GM21360 (cell line): ENCODE data around the gene ALKBH5.

Experiments
- ATAC-seq: cut with Tn5 transposase; IDR thresholded peaks from one replicate; pipeline ENCODE4 v1.9.1; 2021; ENCODE audit warnings: mild to moderate bottlenecking, moderate library complexity; ENCODE audit not compliant: unreplicated experiment

ALKBH5 gene

DNA sequence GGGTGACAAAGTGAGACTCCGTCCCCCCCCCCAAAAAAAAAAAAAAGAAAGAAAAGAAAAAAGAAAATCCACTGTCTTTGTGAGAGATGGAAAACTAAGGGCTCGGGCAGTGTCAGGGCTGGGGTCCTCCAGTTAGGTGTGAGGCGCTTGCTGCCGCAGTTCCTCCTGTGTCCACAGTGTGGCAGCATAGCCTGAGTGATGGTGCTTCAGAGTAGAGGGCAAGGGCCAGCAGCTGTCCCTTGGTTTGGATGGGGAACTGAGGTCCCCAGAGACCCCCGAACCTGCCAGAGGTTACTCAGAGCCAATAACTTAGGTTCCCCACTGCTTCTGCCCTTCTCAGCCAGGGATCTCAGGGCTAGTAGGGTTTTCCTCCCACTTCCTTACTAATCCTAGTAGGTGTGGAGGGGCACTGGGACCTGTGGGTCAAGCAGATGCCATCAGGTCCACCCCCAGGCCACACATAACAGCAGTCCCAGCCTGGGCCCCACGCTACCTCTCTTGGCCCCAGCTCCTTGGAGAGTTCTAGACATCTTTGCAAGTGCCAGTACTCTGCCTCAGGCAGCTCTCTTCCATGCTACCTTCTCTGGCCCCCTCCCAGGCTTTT, 33.9 kb downstream of the ALKBH5 start:
- ATAC-seq: no peak

DNA sequence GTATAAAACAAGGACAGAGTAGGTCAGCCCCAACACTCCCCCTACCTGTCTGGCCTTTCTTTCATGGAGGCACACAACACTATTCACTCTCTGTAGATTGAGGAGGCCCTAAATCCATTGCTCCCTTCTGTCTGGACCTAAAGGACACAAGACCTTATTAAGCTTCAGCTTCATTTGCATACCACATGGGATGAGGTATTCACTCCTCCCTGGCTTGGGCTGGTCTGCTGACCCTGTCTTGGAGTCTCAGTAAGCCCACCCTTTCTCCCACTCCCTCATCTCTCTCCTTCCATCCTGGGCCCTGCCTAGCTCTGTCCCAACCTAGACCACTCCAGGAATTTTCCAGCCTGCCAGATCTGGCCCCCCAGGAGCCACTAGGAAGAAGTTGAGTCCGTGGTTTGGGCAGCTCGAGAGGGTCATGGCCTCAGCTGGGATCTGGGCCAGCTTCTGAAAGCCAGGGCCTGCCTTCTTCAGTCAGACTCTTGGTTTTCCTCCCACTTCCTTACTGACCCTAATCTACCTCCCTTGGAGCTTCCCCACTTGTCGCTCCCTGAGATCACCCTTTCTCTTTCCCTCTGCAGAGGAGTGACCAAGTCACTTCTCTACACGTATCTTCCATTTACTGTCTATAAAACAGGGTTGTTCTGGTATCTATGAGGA, 35.3 kb downstream of the ALKBH5 start:
- ATAC-seq: no peak

DNA sequence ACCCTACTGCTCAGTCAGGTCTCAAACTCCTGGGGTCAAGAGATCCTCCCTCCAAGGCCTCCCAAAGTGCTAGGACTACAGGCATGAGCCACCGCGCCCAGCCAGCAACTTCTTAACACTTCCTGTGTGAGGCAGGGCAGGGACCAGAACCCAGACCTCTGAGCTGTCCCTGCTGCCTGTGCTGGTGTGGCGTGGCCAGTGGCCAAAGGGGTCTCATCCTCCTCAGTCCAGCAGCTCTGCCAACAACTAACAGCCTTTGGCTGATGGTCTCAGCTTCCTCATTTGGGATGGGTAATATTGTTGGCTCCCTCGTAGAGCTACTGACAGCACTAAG, 40.4 kb downstream of the ALKBH5 start:
- ATAC-seq: no peak

DNA sequence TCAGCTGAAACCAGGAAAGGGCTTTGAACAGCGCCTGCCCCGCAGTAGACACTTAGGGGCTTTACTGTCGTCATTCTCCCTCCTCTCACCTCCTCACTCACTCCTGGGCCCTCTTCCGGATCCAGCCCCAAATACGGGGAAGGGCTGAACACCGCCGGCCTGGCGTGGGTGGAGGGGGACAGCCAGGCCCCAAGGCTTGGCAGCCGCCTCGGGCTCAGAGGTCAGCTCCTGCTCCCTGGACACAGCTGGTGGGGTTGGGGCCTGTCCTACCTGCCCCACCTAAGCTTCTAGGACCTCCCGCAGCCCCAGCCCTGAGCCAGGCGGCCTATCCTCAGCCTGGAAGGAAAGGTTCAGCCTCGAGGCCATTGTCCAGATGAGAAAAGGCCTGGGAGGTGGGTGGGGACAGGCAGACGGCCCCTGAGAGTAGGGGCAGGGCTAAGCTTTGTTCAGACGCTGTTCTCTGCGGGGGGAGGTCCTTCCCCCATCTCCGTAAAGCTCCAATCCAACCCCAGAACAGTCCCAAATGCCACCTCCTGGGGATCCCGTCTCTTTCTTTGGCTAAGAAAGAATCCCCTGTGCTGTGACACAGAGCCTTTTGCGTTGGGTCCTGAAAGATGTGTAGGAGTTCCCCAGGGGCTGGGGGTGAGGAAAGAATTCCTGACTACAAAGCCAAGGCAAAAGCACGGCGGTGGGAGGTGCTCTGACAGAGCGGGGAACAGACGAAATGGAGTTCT, 40.9 kb downstream of the ALKBH5 start:
- no peak for ATAC-seq

DNA sequence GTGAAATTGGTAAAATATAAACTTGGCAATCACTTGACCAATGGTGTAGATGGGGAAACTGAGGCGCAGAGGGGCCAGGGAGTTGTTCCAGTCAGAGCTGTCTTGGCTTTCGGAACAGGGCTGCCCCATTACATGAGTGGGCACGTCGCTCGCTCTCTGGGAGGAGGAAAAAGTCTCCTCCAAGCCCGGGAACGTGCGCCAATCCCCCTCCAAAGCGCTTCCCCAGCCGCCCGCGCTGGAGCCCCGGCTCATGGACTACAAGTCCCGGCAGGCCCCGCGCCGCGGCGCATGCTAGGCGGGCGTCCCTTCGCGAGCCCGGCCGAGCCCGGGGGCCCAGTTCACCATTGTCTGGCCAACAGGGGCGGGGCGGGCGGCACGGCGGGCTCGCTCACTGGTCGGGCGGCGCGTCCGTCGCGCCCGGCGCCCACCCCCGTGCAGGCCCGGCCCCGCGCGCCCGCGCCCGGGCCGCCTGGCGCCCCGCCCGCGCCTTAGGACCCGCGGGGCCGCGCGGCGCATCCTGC, 41.6 kb downstream of the ALKBH5 start, which contains the start of gene LLGL1:
Gene LLGL1, plus strand, starts transcription at position 515 of the 521 bp plus-strand sequence. CDS start 48 bp downstream, outside the sequence.
- peak; percentile 92 for ATAC-seq

DNA sequence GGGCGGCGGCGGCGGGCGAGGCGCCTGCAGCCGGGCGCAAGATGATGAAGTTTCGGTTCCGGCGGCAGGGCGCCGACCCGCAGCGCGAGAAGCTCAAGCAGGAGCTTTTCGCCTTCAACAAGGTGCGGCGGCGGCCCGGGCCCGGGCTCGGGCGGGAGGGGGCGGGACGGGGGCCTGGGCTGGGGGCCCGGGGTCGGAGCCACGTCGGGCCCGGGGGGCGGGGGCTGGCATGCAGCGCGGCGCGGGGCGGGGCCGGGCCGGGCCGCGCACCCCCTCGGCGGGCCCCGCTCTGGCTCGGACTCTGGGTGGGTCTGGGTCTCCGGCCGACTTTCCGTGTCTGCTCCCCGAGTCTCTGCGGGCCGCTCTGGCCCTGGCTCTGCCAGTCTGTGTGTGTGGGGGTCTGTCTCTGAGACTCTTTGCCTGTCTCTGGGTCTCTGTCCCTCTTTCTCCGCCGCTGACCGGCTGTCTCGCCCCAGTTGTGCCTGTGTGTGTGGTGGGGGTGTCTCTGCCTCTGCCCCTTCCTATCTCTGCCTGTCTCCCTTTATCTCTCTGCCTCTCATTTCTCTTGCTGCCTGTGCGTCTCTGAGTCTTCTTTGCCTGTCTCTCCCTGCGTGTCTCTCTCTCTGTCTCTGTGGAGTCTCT, 42.1 kb downstream of the ALKBH5 start:
- peak; percentile 28 for ATAC-seq

DNA sequence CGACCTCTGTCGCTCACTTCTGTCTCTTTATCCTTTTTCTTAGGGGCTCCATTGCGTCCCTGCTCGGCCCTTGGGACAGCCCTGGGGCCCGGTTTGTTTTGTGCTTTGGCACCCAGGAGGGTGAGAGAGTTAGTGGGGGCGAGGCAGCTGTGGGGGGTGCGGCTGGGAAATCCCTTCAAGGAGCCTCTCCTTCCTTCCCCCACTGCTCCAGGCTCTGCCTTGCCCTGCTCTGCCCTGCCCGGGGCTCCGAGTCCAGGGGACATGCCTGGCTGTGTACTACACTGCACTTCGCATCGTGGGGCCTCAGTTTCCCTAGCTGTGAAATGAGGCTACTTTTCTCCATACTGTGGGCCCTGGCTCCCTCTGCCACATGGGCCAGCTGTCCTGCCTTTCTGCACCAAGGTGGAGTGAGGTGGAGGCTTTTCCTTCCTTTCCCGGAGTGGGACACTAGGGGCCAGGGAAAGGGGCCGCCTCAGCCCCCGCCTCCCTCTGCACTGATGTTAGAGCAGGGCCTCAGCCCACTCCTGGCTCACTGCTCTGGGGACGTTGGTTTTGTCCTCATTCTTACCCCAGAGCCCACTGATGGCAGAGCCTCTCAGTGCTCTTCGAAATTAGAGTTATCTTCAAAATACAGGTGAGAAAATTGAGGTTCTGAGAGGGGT, 42.8 kb downstream of the ALKBH5 start:
- ATAC-seq: no peak

DNA sequence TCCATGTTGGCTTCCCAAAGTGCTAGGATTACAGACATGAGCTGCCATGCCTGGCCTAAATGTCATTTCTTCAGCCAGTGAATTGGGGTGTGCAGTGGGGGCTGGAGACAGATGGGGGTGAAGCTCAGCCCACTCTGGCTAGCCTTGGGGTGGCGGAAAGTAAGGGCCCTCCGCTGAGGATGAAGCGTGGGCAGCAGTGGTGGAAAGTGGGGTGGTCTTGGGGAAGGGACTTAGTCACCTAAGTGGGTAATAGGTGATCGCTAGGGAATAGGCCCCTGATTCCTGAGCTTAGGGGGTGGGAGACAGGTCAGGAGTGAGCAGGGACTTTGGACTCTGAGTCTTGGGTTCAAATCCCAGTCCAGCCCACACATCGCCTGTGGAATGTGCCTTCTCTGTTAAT, 44.0 kb downstream of the ALKBH5 start:
- no peak for ATAC-seq

DNA sequence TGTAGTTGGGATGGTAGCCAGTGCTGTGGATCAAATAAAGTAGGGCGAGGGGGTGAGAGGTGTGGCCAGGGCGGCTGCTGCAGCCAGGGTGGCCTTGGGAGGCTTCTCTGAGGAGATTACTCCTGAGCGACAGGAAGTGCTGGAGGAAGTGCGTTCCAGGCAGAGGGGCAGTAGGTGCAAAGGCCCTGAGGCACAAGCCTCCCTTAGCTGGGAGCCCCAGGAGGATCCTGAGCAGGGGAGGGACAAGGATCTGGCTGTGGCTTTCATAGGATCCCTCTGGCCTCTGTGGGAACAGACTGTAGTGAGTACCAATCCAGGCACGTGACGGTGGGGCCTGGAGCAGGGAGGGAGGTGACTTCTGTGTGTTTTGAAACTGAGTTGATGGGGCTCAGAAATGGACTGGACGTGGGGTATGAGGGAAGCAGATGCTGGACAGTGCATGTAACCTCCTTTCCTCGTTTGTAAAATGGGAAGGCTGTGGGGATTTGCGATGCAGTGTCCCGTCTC, 44.6 kb downstream of the ALKBH5 start:
- no peak for ATAC-seq

DNA sequence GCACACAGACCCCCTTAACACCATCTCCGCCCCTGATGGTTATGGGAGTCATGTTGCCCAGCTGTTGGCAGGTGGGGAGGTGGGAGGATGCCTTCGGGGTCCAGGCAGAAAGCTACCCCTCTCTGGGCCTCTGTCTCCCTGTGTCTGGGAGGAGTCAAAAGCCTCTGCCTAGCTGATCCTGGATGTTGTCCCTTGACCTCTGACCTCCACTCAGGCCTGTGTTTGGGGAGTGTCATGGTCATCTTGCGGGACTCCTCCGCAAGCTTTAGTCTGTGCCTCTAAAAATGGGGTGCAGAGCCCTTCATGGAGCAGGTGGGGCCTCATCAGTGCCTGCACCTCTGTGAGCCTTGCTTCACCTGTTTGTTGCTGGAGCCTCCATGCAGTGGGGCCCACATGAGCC, 45.6 kb downstream of the ALKBH5 start:
- no peak for ATAC-seq

DNA sequence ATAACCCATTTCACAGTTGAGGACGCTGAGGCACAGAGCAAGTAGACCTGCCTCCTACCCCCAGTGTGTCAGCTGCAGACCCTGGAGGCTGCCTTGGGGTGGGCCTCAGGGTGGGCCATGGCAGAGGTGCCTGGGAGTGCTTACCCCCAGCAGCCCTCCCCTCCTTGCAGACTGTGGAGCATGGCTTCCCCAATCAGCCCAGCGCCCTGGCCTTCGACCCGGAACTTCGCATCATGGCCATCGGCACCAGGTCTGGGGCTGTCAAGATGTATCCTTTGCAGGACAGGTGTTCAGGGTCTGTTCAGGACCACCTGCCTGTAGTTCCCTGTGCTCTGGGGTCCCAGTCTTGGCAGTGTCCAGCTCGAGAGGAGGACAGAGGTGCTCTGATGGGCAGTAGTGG, 46.1 kb downstream of the ALKBH5 start:
- no peak for ATAC-seq

DNA sequence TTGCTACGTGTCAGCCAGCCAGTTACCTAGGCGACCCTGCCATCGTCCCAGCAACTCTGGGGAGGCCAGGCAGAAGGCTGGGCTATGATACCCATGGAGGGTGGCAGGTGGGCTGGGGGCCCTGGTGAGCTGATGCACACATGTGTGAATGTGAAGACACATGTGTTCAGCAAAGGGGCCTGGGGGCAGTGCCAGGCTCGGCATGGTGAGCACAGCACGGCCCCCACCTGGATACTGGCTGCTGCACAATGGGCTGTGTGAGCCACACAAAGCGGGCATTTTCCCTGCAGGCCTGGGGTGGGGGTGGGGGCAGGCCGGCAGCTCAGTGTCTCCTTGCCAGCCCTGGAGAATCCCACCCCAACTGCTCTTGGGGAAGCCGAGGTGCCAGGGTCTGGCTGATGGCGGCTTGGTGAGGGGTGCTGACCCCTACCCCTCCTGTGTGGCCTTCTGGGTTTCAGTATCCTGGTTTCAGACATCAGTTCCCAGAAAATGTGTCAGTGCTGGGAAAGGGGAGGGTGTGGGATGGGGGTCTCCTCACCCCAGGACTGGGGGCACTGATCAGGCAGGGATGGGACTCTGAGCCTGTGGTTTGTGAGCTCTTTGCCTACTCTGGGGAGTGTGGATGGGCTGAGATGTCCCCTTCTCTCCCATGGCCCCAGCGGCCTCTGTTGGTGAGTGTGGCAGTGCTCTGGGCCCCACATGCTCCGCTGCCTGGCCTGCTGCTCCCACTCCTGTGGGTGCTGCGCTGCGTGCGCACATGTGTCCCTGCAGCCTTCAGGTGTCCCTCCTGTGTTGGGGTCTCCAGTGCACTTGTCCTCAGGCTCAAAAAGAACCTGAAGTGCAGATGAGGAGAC, 46.9 kb downstream of the ALKBH5 start:
- no peak for ATAC-seq

DNA sequence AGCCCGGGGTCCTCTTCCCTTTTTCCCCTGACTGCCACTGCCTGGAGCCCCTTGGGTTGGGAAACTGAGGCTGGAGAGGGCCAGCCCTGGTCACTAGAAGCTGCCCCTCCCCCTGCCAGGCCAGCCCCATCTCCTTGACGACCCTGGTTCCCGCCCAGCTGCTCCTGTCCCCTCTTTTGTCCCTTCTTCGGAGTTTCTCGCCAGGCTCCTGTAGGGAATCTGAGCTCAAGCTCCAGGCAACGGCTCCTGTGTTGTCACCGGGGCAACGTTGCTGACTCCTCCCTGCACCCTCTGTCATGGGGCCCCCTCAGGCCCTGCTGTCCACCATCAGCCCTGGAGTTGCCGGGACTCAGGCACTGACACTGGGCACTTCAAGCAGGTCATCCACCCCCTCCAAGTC, 47.5 kb downstream of the ALKBH5 start:
- no peak for ATAC-seq

DNA sequence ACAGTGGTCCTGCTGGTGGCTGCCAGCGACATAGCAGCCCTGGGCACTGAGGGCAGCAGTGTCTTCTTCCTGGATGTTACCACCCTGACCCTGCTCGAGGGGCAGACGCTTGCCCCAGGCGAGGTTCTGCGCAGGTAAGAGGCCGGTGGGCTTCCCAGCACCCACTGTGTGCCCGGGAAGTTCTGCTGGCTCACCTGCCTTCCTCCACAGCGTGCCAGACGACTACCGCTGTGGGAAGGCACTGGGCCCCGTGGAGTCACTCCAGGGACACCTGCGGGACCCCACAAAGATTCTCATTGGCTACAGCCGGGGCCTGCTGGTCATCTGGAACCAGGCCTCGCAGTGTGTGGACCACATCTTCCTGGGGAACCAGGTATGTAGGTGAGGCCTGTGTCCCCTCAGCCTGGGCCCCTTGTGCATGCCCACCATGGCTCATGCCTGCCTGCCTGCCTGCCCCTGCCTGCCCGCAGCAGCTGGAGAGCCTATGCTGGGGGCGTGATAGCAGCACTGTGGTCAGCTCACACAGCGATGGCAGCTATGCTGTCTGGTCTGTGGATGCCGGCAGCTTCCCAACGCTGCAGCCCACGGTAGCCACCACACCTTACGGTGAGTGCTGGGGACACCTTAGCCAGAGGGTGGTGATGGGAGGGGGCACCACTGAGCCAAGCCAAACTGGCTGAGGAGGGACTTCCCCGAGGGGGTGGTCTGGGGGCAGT, 50.3 kb downstream of the ALKBH5 start:
- ATAC-seq: no peak

DNA sequence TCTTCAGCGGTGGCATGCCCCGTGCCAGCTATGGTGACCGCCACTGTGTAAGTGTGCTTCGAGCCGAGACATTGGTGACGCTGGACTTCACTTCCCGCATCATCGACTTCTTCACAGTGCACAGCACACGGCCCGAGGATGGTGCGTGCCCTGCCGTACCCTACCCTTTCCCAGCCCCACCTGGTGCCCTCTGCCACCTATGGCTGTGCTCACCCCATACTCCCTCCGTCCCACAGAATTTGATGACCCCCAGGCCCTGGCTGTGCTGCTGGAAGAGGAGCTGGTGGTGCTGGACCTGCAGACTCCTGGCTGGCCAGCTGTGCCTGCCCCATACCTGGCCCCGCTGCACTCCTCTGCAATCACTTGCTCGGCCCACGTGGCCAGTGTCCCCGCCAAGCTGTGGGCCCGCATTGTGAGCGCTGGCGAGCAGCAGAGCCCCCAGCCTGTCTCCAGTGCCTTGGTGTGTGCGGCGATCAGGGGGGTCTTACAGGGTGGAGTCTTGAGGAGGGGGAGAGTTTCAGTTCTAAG, 51.3 kb downstream of the ALKBH5 start:
- no peak for ATAC-seq

DNA sequence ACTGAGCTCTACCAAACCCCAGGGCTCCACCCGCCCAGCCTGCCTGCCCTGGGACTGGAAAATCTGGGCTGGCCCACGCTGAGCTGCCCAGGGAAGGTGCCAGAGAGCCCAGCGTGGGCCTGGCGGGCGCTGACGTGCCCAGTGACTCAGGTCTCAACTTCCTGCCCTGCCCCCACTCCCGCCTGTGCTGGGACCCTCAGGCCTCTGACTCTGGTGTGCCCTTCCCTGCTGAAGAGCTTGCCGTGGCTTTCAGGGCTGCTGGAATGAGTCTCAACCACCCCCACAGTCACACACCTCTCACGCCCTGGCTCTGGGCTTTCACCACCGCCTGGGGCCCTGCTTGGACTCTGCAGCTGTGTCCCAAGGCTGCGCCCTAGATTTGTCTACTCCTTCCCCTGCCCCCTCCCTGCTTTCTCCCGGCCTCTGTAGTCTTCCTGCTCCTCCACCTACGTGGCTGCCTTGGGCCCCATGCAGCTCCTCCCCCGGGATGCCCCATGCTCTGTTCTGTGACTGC, 52.2 kb downstream of the ALKBH5 start:
- ATAC-seq: no peak

DNA sequence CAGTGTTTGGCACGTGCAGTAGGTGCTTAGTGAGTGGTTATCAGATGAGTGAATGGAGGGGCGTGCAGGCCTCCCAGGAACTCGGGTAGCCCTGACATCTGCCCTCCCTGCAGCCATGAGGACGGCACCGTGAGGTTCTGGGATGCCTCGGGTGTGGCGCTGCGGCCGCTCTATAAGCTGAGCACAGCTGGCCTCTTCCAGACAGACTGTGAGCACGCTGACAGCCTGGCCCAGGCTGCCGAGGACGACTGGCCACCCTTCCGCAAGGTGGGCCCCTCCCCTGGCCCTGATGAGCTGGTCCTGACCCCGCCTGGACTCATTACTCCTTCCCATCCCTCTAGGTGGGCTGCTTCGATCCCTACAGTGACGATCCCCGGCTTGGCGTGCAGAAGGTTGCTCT, 52.9 kb downstream of the ALKBH5 start:
- no peak for ATAC-seq

DNA sequence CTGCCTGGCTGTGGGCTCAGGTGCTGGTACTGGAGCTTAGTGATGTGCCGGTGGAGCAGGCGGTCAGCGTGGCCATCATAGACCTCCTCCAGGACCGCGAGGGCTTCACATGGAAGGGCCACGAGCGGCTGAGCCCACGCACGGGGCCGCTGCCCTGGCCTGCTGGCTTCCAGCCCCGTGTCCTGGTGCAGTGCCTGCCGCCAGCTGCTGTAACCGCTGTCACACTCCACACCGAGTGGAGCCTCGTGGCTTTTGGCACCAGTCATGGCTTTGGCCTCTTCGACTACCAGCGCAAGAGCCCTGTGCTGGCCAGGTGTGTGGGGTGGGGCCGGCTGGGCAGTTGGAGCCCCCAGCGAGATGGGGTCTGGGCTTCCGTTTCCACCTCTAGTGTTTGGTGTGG, 53.8 kb downstream of the ALKBH5 start:
- ATAC-seq: no peak

DNA sequence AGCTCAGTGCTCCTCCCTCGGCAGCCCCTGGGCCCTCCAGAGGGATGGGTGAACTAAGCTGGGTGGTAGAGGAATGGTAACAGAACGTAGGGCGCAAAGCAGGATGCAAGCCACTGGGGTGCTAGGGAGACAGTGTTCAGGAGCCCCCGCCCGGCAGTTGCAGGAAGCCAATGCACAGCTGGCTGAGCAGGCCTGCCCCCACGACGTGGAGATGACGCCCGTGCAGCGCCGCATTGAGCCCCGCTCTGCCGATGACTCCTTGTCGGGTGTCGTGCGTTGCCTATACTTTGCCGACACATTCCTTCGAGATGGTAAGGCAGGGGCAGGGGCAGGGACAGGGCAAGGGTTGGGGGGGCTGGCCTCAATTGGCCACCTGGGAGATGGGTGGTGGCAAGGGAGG, 54.7 kb downstream of the ALKBH5 start:
- no peak for ATAC-seq
